Suppressor macrophage treated with lipopolysaccharide for 4 hours (primary cell): ENCODE measurements around the gene KLHL10.
"Not testable (repeated sequence)": the region's sequence is repeated elsewhere in the genome, so short reads cannot be mapped to it uniquely, and the experiment has no call there.

Experiments
- DNase-seq: peaks from one replicate; pipeline ENCODE4 v3.0.0-alpha.2; 2020

KLHL10 gene

GRCh38 chr17:41863074-41863848, 25.6 kb downstream of the KLHL10 start:
- no peak for DNase-seq

GRCh38 chr17:41864498-41864835, 26.8 kb downstream of the KLHL10 start:
- peak; percentile 18 for DNase-seq

- peak; percentile 93 for DNase-seq
Measured at GRCh38 chr17:41864836-41865595, 27.4 kb downstream of the KLHL10 start, which contains the start of gene KLHL11. TSS of gene KLHL11 (minus strand) at chr17:41865423. CDS start at chr17:41865370, 53 bp downstream.

GRCh38 chr17:41865596-41865893, 27.9 kb downstream of the KLHL10 start:
- no peak for DNase-seq

- no peak for DNase-seq
Measured at GRCh38 chr17:41868568-41868967, 30.9 kb downstream of the KLHL10 start.

- no peak for DNase-seq
Measured at GRCh38 chr17:41869426-41869825, 31.8 kb downstream of the KLHL10 start.

GRCh38 chr17:41870097-41870496, 32.5 kb downstream of the KLHL10 start:
- no peak for DNase-seq

- DNase-seq = no peak
Measured at GRCh38 chr17:41870627-41871026, 33.0 kb downstream of the KLHL10 start.

GRCh38 chr17:41871789-41872188, 34.2 kb downstream of the KLHL10 start:
- no peak for DNase-seq

GRCh38 chr17:41873559-41874292, 36.1 kb downstream of the KLHL10 start:
- DNase-seq = no peak

GRCh38 chr17:41874293-41874670, 36.7 kb downstream of the KLHL10 start:
- DNase-seq = not testable (repeated sequence)

GRCh38 chr17:41880130-41880529, 42.5 kb downstream of the KLHL10 start:
- no peak for DNase-seq

- DNase-seq = no peak
Measured at GRCh38 chr17:41882756-41883155, 45.1 kb downstream of the KLHL10 start.

- DNase-seq = no peak
Measured at GRCh38 chr17:41885733-41886132, 48.1 kb downstream of the KLHL10 start.

- DNase-seq = no peak
Measured at GRCh38 chr17:41888332-41888965, 50.8 kb downstream of the KLHL10 start.

GRCh38 chr17:41891135-41892020, 53.8 kb downstream of the KLHL10 start:
- DNase-seq = no peak

- no peak for DNase-seq
Measured at GRCh38 chr17:41892021-41892376, 54.4 kb downstream of the KLHL10 start.

- no peak for DNase-seq
Measured at GRCh38 chr17:41893384-41893783, 55.8 kb downstream of the KLHL10 start.

- DNase-seq = peak; percentile 12
Measured at GRCh38 chr17:41894791-41895331, 57.2 kb downstream of the KLHL10 start.

GRCh38 chr17:41895617-41896016, 58.0 kb downstream of the KLHL10 start:
- no peak for DNase-seq

GRCh38 chr17:41896726-41897125, 59.1 kb downstream of the KLHL10 start:
- DNase-seq = no peak
